Umbilical cord (tissue), 2 donors: ENCODE measurements around the gene PRR14. TPM values are rescaled to one million over a fixed set of nuclear protein-coding genes. Genes with fewer than 3 reads are reported as not detected.
"Not testable (repeated sequence)": the region's sequence is repeated elsewhere in the genome, so short reads cannot be mapped to it uniquely, and the experiment has no call there.

Experiments
- DNase-seq: peaks from one replicate; pipeline ENCODE4 v3.0.0-alpha.2; 2015; ENCODE audit warnings: low spot score
- total RNA-seq: library from RNA; depleted of rRNA; stranded (reverse); fragments of >200 nt; gene quantifications from one replicate; pipeline ENCODE4 v1.2.3, GENCODE V29; 2014; ENCODE audit warnings: low replicate concordance; ENCODE audit not compliant: insufficient read depth

Gene PRR14
- total RNA-seq, 1 donor from 2014 or later, result 0.96 TPM

DNA sequence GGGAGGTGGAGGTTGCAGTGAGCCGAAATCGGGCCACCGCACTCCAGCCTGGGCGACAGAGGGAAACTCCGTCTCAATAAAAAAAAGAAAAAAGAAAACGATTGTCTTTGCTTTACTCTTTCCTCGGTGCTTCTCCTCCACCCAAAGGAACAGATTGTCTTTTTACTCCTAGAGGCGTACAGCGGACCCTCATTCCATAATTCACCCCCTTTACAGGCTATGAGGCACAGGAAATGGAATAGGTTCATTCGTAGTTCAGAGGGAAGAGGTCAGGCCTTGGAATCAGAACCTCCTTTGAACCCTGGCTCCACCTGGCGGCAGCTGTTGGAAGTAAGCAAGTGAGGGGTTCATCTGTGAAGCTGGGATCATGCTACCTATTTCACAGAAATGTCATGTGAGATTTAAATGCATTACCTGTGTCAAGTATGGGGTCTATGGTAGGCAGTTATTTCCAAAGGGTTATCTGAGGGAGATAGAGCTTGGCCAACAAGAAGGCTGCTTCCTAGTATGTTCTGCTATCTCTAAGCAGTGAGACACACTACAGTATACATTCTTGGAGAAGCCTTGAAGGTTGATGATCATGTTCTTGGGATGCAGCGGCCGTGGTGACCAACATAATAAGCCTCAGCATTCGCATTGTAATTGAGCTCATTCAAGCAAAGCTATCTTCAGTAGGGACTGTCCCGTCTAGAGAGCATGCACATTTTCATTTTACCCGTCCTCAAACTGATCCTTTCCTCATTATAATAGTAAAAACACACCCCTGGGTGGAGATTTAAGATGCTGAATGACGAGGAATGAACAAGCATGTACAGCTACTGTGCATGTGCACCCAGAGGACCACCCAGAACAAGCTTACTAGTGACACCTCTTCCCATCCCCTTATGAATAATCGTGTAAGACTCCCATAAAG is 21.9 kb upstream of the PRR14 start:
- peak; percentile 80 for DNase-seq

DNA sequence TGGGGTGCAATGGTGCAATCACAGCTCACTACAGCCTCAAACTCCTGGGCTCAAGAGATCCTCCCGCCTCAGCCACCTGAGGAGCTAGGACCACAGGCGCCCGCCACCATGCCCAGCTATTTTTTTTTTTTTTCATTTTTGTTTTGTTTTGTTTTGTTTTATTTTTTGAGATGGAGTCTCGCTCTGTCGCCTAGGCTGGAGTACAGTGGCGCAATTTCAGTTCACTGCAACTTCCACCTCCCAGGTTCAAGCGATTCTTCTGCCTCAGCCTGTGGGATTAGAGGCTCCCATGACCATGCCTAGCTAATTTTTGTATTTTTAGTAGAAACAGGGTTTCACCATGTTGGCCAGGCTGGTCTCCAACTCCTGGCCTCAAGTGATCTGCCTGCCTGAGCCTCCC is 18.3 kb upstream of the PRR14 start:
- DNase-seq, result not testable (repeated sequence)

DNA sequence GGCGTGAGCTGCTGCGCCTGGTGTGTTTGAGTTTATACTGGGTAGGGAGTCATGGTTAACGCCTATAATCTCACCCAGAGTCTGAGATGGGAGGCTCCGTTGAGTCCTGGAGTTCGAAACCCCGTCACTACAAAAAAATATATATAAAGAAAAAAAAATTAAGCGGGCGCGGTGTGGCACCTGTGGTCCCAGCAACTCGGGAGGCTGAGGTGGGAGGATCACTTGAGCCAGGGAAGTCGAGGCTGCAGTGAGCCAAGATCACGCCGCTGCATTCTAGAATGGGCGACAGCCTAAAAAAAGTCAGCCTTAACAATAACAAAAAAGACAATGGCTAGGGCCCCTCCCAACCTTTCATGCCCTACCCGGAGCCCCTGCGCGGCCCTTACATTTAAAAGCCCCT is 17.2 kb upstream of the PRR14 start:
- DNase-seq, result no peak

DNA sequence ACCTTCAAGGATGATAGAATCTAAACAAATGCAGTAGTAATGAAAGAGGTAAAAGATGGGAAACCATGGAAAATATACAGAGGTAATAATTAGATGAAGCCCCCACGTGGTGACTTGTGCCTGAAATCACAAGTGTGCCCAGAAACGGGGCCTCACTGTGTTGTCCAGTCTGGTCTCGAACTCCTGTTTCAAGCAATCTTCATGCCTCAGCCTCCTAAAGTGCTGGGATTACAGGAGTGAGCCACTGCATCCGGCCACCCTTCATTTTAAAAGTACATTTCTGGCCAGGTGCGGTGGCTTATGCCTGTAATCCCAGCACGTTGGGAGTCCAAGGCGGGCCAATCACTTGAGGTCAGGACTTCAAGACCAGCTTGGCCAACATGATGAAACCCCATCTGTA is 14.2 kb upstream of the PRR14 start:
- DNase-seq, result no peak

DNA sequence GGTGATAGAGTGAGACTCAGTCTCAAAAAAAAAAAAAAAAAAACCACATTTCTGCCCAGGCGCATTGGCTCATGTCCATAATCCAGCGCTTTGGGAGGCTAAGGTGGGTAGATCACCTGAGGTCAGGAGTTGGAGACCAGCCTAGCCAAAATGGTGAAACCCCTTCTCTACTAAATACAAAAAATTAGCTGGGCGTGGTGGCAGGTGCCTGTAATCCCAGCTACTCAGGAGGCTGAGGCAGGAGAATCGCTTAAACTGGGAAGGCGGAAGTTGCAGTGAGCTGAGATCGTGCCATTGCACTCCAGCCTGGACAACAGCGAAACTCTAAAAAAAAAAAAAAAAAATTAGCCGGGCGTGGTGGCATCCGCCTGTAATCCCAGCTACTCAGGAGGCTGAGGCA is 13.6 kb upstream of the PRR14 start:
- DNase-seq, result not testable (repeated sequence)

DNA sequence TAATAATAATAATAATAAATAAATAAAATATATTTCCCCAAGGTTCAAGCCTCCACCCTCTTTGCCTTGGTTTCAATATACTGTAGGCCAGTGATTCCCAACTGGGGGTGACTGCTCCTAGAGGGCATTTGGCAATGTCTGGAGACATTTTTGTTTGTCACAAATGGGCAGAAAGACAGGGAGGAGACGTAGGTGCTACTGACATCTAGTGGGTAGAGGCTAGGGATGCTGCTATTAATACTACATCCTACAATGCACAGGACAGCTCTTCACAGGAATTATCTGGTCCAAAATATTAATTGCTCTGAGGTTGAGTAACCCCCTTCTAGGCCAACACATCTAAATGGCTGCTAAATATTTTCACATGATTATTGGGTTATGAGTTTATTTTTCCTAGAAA is 12.8 kb upstream of the PRR14 start:
- peak; percentile 38 for DNase-seq

DNA sequence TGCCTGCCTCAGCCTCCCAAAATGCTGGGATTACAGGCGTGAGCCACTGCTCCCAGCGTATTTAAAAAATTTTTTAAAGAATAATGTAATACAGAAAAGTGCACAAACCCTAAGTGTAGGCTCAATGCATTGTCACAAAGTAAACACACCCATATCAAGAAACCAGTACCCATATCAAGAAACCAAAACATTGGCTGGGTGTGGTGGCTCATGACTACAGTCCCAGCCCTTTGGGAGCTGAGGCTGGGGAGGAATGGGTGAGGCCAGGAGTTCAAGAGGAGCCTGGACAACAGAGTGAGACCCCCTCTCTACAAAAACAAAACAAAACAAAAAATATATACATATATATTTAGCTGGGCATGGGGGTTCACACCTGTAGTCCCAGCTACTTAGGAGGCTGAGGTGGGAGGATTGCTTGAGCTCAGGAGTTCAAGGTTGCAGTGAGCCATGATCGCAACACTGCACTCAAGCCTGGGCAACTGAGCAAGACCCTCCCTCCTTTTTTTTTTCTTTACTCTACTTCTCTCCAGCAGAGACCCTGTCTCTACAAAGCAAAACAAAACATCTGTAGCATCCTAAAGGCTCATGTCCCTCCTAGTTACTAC is 9.3 kb upstream of the PRR14 start:
- no peak for DNase-seq

DNA sequence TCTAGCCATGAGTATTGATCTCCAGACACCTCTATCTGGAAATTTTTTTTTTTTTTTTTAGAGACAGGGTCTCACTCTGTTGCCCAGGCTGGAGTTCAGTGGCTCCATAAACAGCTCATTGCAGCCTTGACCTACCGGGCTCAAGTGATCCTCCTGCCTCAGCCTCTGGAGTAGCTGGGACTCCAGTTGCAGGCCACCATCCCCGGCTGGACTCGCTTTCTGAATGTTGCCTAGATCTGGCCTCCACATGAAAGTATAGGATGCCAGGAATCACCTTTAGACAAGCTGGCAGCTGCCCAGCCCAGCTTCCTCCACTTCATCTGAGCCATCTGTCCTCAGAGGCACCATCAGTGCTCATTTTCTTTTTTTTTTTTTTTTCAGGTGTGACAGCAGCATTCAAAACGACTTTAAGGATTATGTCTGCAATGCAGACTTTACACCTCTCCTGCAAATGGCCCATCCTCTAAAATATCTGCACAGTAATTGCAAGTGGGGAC is 6.4 kb upstream of the PRR14 start:
- DNase-seq, result no peak

DNA sequence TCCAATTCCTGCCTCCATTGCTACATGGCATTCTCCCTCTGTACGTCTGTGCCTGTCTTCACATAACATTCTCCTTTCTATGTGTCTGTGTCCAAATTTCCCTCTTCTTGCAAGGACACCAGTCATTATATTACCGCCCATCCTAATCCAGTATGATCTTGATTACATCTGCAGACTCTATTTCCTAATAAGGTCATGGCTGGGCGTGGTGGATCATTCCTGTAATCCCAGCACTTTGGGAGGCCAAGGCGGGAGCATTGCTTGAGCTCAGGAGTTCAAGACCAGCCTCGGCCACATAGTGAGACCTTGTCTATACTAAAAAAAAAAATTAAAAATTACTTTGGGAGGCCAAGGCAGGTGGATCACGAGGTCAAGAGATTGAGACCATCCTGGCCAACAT is 5.0 kb upstream of the PRR14 start:
- DNase-seq, result no peak

DNA sequence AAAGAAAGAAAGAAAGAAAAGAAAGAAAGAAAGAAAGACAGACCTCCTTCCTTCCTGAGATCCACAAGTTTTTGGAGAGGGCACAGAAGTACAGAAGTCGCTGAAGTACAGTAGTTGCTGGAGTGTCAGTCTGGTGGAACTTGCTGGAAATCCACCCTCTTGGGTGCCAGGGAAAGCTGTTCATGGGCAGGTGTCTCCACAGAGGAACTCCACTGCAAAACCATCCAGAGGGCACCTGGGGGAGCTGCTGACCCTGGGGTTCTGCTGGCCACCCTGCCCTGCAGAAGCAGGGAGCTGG is 3.5 kb upstream of the PRR14 start:
- DNase-seq, result no peak

DNA sequence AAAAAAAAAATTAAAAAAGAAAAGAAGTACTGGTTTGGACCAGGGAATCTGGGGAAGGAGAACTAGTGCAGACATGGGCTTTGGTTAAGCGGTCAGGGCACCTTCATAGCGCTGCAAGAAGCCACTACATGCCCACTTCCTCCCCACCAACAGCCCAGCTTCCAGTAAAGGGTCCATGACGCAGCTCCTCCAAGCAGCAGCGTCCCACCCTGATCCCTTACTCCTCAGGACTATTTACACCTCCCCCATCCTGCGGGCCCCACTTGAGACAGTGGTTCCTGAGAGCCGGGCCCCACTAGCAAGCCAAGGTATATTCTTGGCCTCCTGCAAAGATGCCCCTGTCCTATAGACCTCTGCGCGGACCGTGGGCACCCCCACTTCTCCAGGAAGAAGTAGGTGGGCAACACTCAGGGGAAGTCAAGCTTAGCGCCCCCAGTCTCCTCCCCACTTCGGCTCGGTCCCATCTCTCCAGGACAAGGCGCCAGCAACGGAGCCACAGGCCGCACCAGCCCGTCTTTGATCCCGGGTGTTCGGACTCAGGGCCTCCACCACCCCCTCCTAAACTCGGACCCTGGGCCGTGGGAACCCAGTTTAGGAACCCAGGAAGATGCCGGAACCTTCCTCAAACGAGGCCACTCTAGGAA is 913 bp upstream of the PRR14 start:
- no peak for DNase-seq

DNA sequence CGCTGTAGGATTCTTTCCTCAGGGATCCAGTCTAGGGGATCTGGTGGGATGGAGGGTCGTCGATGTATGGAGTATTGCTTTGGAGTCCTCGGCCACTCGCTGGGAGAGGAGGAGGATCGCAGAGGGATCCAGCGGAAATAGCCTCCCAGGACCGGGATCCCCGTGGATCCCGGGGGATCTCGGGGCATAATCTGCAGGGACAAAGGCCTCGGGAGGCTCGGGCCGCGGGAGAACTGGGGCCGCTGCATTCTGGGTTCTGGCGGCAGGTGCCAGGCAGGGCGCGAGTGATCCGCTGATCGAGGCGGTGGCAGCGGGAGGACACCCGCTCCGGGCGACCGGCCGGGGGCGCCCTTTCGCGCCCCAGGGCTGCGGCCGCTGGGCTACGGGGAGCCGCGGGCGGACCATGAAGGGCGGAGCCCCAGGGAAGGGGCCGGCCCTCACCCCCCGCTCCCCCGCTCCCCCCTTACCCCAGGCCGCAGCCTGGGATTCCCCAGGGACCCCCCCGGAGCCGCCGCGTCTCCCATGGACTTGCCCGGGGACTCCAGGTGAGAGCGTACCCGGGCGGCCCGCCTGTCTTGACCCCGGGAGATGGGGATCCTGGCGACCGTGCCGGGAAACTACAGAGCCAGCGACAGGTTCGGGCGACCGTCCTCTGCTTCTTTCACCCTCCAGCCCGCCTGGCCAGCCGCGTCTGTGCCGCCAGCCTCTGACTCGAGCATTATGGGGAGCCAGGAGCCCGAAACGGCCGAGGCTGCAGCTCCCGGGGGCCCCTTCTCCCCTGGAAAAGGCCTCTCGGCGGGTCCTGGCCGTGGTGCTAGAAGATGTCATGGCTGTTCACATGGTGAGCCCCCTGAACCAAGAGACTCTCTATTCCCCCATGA is 604 bp downstream of the PRR14 start:
- peak; percentile 47 for DNase-seq

DNA sequence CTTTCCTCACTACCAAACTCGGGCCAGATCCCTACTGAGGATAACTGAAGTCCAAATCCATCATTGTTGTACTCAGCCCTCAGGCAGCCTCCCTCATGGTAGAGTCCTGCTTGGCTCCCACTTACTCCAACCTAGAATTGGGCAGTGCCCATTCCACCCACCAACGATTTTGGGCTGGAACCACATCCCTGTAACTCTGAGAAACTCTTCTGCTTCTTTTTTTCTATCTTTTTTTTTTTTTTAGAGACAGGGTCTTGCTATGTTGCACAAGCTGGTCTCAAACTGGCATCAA is 1.2 kb downstream of the PRR14 start:
- DNase-seq, result no peak

DNA sequence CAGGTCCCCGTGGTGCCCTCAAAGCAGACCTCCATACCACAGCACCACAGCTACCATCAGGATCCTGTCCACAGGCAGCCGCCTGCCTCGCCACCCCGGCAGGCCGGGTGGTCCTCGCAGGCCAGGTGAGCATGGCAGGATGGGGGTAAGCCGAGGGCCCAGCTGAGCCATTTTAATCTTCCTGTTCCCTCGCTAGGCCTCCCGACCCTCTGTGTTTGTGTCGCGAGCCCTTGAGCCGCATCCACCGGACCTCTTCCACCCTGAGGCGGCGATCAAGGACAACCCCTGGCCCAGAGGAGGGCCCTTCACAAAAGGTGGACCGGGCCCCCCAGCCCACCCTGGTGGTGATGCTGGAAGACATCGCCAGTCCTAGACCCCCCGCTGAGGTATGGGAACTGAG is 2.0 kb downstream of the PRR14 start:
- no peak for DNase-seq

DNA sequence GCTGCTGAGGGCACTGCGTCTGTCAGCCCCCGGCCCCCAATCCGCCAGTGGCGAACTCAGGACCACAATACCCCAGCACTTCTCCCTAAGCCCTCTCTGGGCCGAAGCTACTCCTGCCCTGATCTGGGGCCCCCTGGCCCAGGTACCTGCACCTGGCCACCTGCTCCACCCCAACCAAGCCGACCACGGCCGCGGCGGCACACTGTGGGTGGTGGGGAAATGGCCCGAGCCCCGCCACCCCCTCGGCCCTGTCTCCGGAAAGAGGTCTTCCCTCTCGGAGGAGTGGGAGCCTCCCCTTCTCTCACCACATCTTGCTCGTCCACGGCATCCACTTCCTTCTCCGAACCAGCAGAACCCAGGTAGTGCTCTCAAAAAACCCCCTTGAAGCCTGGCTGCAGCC is 4.1 kb downstream of the PRR14 start:
- DNase-seq, result no peak

DNA sequence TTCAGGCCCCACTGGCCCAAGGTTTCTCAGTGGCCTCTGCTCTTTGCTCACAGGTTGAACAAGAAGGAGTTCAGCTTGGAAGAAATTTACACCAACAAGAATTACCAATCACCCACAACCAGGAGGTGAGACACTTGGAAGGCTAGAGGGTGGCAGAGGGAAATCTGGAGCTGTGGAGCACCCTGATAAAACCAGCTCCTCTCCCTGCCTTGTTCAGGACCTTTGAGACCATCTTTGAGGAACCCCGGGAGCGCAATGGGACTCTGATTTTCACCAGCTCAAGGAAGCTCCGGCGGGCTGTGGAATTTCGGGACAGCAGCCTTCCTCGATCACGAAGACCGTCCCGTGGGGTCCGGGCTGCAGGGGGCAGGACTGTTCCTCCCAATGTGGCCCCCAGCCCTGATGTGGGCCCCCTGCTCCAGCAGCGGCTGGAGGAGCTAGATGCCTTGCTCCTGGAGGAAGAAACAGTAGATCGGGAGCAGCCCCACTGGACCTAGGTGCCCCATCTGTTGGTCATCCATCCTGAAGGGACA is 5.1 kb downstream of the PRR14 start:
- DNase-seq, result no peak

DNA sequence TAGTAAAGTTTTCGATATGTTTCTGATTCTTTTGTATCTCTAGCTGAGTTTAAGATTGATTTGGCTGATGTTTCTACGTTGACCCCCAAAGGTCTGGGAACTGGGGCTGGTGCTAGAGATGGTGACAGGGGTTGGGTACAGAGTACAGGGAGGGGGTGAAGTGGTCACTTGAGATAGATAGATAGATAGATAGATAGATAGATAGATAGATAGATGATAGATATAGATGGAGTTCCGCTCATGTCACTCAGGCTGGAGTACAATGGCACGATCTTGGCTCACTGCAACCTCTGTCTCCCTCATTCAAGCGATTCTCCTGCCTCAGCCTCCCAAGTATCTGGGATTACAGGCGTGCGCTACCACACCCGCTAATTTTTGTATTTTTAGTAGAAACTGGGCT is 5.6 kb downstream of the PRR14 start:
- DNase-seq, result no peak

DNA sequence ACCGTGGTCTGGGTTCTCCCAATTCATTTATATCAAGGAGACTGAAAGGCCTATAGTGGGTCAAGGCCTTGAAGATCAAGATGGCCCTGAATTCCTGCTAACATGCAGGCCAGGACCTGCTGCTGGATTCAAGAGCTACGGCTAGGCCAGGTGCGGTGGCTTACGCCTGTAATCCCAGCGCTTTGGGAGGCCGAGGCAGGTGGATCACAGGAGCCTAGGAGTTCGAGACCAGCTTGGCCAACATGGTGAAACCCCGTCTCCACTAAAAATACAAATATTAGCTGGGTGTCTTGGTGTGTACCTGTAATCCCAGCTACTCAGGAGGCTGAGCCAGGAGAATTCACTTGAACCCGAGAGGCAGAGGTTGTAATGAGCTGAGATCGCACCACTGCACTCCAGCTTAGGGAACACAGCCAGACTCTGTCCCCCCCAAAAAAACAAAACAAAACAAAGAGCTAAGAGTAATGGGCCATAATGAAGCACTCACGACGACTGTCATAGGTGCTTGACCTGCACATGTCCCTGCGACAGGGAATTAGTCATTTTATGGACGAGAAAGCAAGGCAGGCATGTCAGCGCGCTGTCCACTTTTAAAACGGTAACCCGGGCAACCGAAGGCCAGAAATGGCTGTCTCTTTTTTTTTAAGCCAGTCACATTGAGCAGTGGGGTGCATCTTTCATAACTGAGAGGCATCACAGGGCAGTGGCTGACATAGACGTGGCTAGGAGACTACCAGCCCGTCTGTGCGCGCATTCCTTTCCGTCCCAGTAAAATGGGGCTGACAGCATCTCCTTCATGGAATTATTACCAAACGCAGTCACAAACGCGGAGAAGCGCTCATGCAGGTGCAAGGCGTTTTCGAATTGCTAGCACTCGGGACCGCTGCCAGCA is 6.5 kb downstream of the PRR14 start:
- DNase-seq, result no peak

DNA sequence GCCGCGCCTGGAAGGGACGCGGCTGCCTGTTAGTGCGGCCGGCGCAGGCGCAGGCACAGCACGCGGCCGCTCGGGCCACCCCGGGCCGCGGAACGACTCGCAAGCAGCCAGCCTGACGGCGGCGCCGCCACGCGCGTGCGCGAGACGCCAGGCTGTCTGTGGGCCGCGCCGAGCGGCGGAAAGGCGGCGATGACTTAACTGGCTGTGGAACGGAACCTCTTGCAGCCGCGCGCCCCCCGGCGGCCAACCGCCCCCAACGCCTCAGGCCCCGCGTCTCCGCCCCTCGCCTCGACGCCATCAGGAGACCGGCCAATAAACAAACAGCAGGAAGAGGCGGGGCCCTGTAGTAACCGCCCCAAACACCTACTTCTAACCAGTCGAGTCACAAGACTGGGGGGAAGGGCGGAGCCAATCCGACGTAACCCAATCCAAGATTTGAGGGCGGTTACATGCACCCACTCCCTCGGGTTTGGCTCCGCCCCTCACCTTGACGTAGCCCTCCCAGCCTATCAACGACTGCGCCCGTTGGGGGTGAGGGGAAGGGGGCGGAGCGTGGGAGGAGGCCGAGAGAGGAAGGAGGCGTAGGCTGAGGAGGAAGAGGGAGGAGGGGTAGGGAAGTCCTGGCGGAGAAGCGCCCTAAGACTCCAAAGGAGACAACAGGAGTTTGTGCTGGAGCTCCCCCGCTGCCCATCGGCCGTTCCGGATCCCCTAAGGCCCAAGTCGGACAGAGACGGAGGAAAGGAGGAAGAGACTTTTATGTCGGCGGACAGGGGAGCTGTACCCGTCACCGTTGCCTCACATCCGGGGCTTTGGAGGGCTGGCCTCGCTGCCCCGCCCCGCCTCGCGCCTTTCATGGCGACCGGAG is 7.3 kb downstream of the PRR14 start, which contains the start of gene FBRS:
Gene FBRS (plus strand): TSS at position 566 of the 865 bp plus-strand sequence. CDS start 1,088 bp downstream, outside the sequence.
- DNase-seq, result peak; percentile 100
